ENCODE results near the gene SPATA31E1. TPM values are rescaled to one million over a fixed set of nuclear protein-coding genes. Genes with fewer than 3 reads are reported as not detected.

SPATA31E1 gene
- polyA plus RNA-seq, 1 donor (not counting 4 experiments of a cell fraction or from before 2014, with no cell fraction given): not detected

- H4K20me1 ChIP-seq (ENCODE audit: control insufficient read depth, extremely low read depth, insufficient read depth, low read length): no peaks in the 10 kb centered on the region
- no peak overlapping the region for H3K4me2 ChIP-seq (ENCODE audit: control insufficient read depth, extremely low read depth, insufficient read depth, low read depth, low read length)
- H3K9me1 ChIP-seq (ENCODE audit: control insufficient read depth, extremely low read depth, insufficient read depth, low read length): no peaks in the 10 kb centered on the region
- H3K9me3 ChIP-seq (ENCODE audit: control insufficient read depth, low read depth, low read length): no peaks in the 10 kb centered on the region
- dilution Hi-C loops (cut with MboI; ENCODE audit: extremely low pct_ligation_motif_present, low sequenced_read_pairs): no loop called here
- H3K27ac ChIP-seq (ENCODE audit: control insufficient read depth, insufficient read depth, low read length): no peak overlapping the region
- no peak for TF ChIP-seq CTCF (optimal IDR thresholded peaks at IDR 0.05 in 1 of 3, IDR thresholded peaks at IDR 0.05 in 1 of 3, conservative IDR thresholded peaks at IDR 0.05 in 1 of 3; ENCODE audit: extremely low read depth in 1 of 3, insufficient read depth in 2 of 3, low read length in 3 of 3)
- TF ChIP-seq EZH2 (IDR thresholded peaks at IDR 0.05; ENCODE audit: low read length): no peak
- DNase-seq (ENCODE audit: low read depth, low spot score) (no peak), FAIRE-seq (no peak)
- peaks cover 6% of the 10 kb centered on the region for H3K4me1 ChIP-seq (ENCODE audit: control insufficient read depth, extremely low read depth, insufficient read depth, low read length)
- H3K79me2 ChIP-seq (ENCODE audit: control insufficient read depth, insufficient read depth, low read length): no peaks in the 10 kb centered on the region
- no peaks in the 10 kb centered on the region for H3K36me3 ChIP-seq (ENCODE audit: control insufficient read depth in 2 of 2, extremely low read depth in 1 of 2, insufficient read depth in 2 of 2, low read length in 2 of 2)
- H3K27me3 ChIP-seq (ENCODE audit: control insufficient read depth, extremely low read depth, insufficient read depth, low read length): no peaks in the 10 kb centered on the region
- no peak overlapping the region for H2AFZ ChIP-seq (ENCODE audit: control insufficient read depth, low read length)
- no peak overlapping the region for H3K9ac ChIP-seq (ENCODE audit: control insufficient read depth, extremely low read depth, insufficient read depth, low read length)
- H3K4me3 ChIP-seq (ENCODE audit: control insufficient read depth in 2 of 3, extremely low read depth in 1 of 3, insufficient read depth in 2 of 3, low read depth in 1 of 3, low read length in 3 of 3): no peak overlapping the region
These were observed 24.7 kb upstream of the SPATA31E1 start for GRCh38 chr9:87857948-87858335.

GRCh38 chr9:87859137-87859536 lies 23.5 kb upstream of the SPATA31E1 start:
- DNase-seq (ENCODE audit: low read depth, low spot score): no peak
- no peaks in the 10 kb centered on the region for H3K36me3 ChIP-seq (ENCODE audit: control insufficient read depth in 2 of 2, extremely low read depth in 1 of 2, insufficient read depth in 2 of 2, low read length in 2 of 2)
- no peak for FAIRE-seq
- no peak overlapping the region for H2AFZ ChIP-seq (ENCODE audit: control insufficient read depth, low read length)
- no peaks in the 10 kb centered on the region for H3K9me1 ChIP-seq (ENCODE audit: control insufficient read depth, extremely low read depth, insufficient read depth, low read length)
- H3K27me3 ChIP-seq (ENCODE audit: control insufficient read depth, extremely low read depth, insufficient read depth, low read length): no peaks in the 10 kb centered on the region
- no peaks in the 10 kb centered on the region for H4K20me1 ChIP-seq (ENCODE audit: control insufficient read depth, extremely low read depth, insufficient read depth, low read length)
- dilution Hi-C loops (cut with MboI; ENCODE audit: extremely low pct_ligation_motif_present, low sequenced_read_pairs): no loop called here
- H3K9ac ChIP-seq (ENCODE audit: control insufficient read depth, extremely low read depth, insufficient read depth, low read length): no peak overlapping the region
- H3K79me2 ChIP-seq (ENCODE audit: control insufficient read depth, insufficient read depth, low read length): no peaks in the 10 kb centered on the region
- H3K9me3 ChIP-seq (ENCODE audit: control insufficient read depth, low read depth, low read length): no peaks in the 10 kb centered on the region
- no peak overlapping the region for H3K4me2 ChIP-seq (ENCODE audit: control insufficient read depth, extremely low read depth, insufficient read depth, low read depth, low read length)
- H3K4me1 ChIP-seq (ENCODE audit: control insufficient read depth, extremely low read depth, insufficient read depth, low read length): peaks cover 10% of the 10 kb centered on the region
- no peak overlapping the region for H3K27ac ChIP-seq (ENCODE audit: control insufficient read depth, insufficient read depth, low read length)
- TF ChIP-seq CTCF (optimal IDR thresholded peaks at IDR 0.05 in 1 of 3, IDR thresholded peaks at IDR 0.05 in 1 of 3, conservative IDR thresholded peaks at IDR 0.05 in 1 of 3; ENCODE audit: extremely low read depth in 1 of 3, insufficient read depth in 2 of 3, low read length in 3 of 3): no peak
- TF ChIP-seq EZH2 (IDR thresholded peaks at IDR 0.05; ENCODE audit: low read length): no peak
- no peak overlapping the region for H3K4me3 ChIP-seq (ENCODE audit: control insufficient read depth in 2 of 3, extremely low read depth in 1 of 3, insufficient read depth in 2 of 3, low read depth in 1 of 3, low read length in 3 of 3)
